Left kidney (tissue), 8 donors: ENCODE data around the gene DVL3. TPM values are rescaled to one million over a fixed set of nuclear protein-coding genes. Genes with fewer than 3 reads are reported as not detected.
A peak's percentile ranks its signal among the peaks of the same experiment; 100 is the strongest.
"Not testable (repeated sequence)": the region's sequence is repeated elsewhere in the genome, so short reads cannot be mapped to it uniquely, and the experiment has no call there.

ENCODE experiments used
- DNase-seq: peaks from one replicate; pipeline ENCODE4 v3.0.0-alpha.2; 2013
- long read RNA-seq, 8 donors: transcript quantifications; one replicate each; lab custom pipeline, GENCODE V29; 2026
- polyA plus RNA-seq: library from polyadenylated mRNA; unstranded; fragments of 120-200 nt; gene quantifications from one replicate; pipeline ENCODE4 v1.2.1, GENCODE V29; 2013; ENCODE audit not compliant: insufficient read length

The DVL3 gene
- 83.6 TPM for polyA plus RNA-seq
- long read RNA-seq, donor 1, full-length matches to known transcripts = 15 of 28 reads
- long read RNA-seq, donor 1, partial matches to known transcripts = 13 of 28 reads
- long read RNA-seq, donor 1, other reads (novel, unspliced or antisense) = 0 of 28 reads
- long read RNA-seq, donor 2, full-length matches to known transcripts = 10 of 27 reads
- long read RNA-seq, donor 2, partial matches to known transcripts = 17 of 27 reads
- long read RNA-seq, donor 2, other reads (novel, unspliced or antisense) = 0 of 27 reads
- long read RNA-seq, donor 3, full-length matches to known transcripts = 8 of 15 reads
- long read RNA-seq, donor 3, partial matches to known transcripts = 7 of 15 reads
- long read RNA-seq, donor 3, other reads (novel, unspliced or antisense) = 0 of 15 reads
- long read RNA-seq, donor 4 = 0 reads
- long read RNA-seq, donor 5, full-length matches to known transcripts = 14 of 19 reads
- long read RNA-seq, donor 5, partial matches to known transcripts = 0 of 19 reads
- long read RNA-seq, donor 5, other reads (novel, unspliced or antisense) = 5 of 19 reads
- long read RNA-seq, donor 6, full-length matches to known transcripts = 9 of 14 reads
- long read RNA-seq, donor 6, partial matches to known transcripts = 5 of 14 reads
- long read RNA-seq, donor 6, other reads (novel, unspliced or antisense) = 0 of 14 reads
- long read RNA-seq, donor 7, full-length matches to known transcripts = 10 of 41 reads
- long read RNA-seq, donor 7, partial matches to known transcripts = 26 of 41 reads
- long read RNA-seq, donor 7, other reads (novel, unspliced or antisense) = 5 of 41 reads
- long read RNA-seq, donor 8, full-length matches to known transcripts = 3 of 10 reads
- long read RNA-seq, donor 8, partial matches to known transcripts = 7 of 10 reads
- long read RNA-seq, donor 8, other reads (novel, unspliced or antisense) = 0 of 10 reads

GRCh38 chr3:184154885-184155643 lies at the start of gene DVL3:
DVL3 (plus strand) TSS chr3:184155377; CDS start chr3:184155636, 259 bp downstream.
- DNase-seq = no peak

GRCh38 chr3:184110316-184110725 lies 44.9 kb upstream of the DVL3 start:
- DNase-seq = no peak

GRCh38 chr3:184116017-184116416 lies 39.2 kb upstream of the DVL3 start:
- DNase-seq = no peak

- DNase-seq = no peak
Measured at GRCh38 chr3:184117636-184118035, 37.5 kb upstream of the DVL3 start.

GRCh38 chr3:184121031-184121430 lies 34.1 kb upstream of the DVL3 start:
- not testable (repeated sequence) for DNase-seq

GRCh38 chr3:184126006-184126405 lies 29.2 kb upstream of the DVL3 start:
- DNase-seq = no peak

- no peak for DNase-seq
Measured at GRCh38 chr3:184129012-184129411, 26.2 kb upstream of the DVL3 start.

GRCh38 chr3:184132945-184133344 lies 22.2 kb upstream of the DVL3 start:
- DNase-seq = no peak

- DNase-seq = peak; percentile 71
Measured at GRCh38 chr3:184133840-184134745, 21.1 kb upstream of the DVL3 start.

- peak; percentile 25 for DNase-seq
Measured at GRCh38 chr3:184134746-184135148, 20.4 kb upstream of the DVL3 start.

GRCh38 chr3:184135149-184135910 lies 19.8 kb upstream of the DVL3 start, which contains the start of gene EIF2B5:
EIF2B5 (plus strand) TSS chr3:184135358; CDS start chr3:184135386, 28 bp downstream.
- DNase-seq = peak; percentile 93

- no peak for DNase-seq
Measured at GRCh38 chr3:184135911-184136260, 19.3 kb upstream of the DVL3 start.

GRCh38 chr3:184140436-184140835 lies 14.7 kb upstream of the DVL3 start:
- DNase-seq = no peak

- no peak for DNase-seq
Measured at GRCh38 chr3:184142199-184142598, 13.0 kb upstream of the DVL3 start.

GRCh38 chr3:184143327-184143726 lies 11.8 kb upstream of the DVL3 start:
- no peak for DNase-seq

- DNase-seq = no peak
Measured at GRCh38 chr3:184144505-184144904, 10.7 kb upstream of the DVL3 start.

- peak; percentile 49 for DNase-seq
Measured at GRCh38 chr3:184145111-184145524, 10.1 kb upstream of the DVL3 start.

GRCh38 chr3:184145751-184146270 lies 9.4 kb upstream of the DVL3 start:
- DNase-seq = no peak

- no peak for DNase-seq
Measured at GRCh38 chr3:184148076-184148475, 7.1 kb upstream of the DVL3 start.

- DNase-seq = no peak
Measured at GRCh38 chr3:184149123-184149522, 6.1 kb upstream of the DVL3 start.
